Transverse colon (tissue), 4 donors: ENCODE measurements around the gene PHLDB2. TPM values are rescaled to one million over a fixed set of nuclear protein-coding genes. Genes with fewer than 3 reads are reported as not detected.
A peak's percentile ranks its signal among the peaks of the same experiment; 100 is the strongest.

Experiments
- DNase-seq: peaks from one replicate; pipeline ENCODE4 v3.0.0-alpha.2; 2019
- H3K27ac ChIP-seq, 4 donors: fragments of 200-600 bp; sonication (generic); 2 replicates each; pipeline ENCODE4 v1.5.1; 2016 to 2018; ENCODE audit warnings: inconsistent platforms in 4 of 4
- H3K27me3 ChIP-seq: fragments of 200-600 bp; sonication (generic); 2 replicates; pipeline ENCODE4 v1.5.1; 2017; ENCODE audit warnings: inconsistent platforms
- H3K36me3 ChIP-seq, 4 donors: fragments of 200-600 bp; sonication (generic); 2 replicates each; pipeline ENCODE4 v1.5.1; 2017 to 2019; ENCODE audit warnings: inconsistent platforms in 4 of 4
- H3K4me1 ChIP-seq, 4 donors: fragments of 200-600 bp; sonication (generic); 2 replicates each; pipeline ENCODE4 v1.5.1; 2017 to 2020; ENCODE audit warnings: inconsistent platforms in 4 of 4
- H3K4me3 ChIP-seq, 4 donors: fragments of 200-600 bp; sonication (generic); 1 replicate in 1 of 4; 2 replicates in 3 of 4; pipeline versions ENCODE4 v1.5.1 to v1.6.1; 2017 to 2019; ENCODE audit warnings: inconsistent platforms in 4 of 4
- H3K9me3 ChIP-seq, 2 donors: fragments of 200-600 bp; sonication (generic); 2 replicates each; pipeline ENCODE4 v1.5.1; 2017 to 2019; ENCODE audit warnings: inconsistent platforms in 2 of 2
- CTCF ChIP-seq, 5 experiments: fragments of 200-600 bp in 3 of 5; fragments of 450-650 bp in 2 of 5; sonication (generic) in 3 of 5; IDR thresholded peaks; 1 replicate in 2 of 5; 2 replicates in 3 of 5; pipeline ENCODE4 v1.5.1; 2016 to 2017; ENCODE audit warnings: antibody characterized with exemption in 5 of 5, inconsistent platforms in 3 of 5, mild to moderate bottlenecking in 2 of 5, moderate library complexity in 1 of 5
- EP300 ChIP-seq: sonication (generic); formaldehyde crosslinking; IDR thresholded peaks from one replicate; pipeline ENCODE4 v1.6.1; 2017; ENCODE audit warnings: antibody characterized with exemption, low read depth
- POLR2A ChIP-seq: fragments of 450-650 bp; IDR thresholded peaks from one replicate; pipeline ENCODE4 v1.6.1; 2016; ENCODE audit warnings: antibody characterized with exemption, mild to moderate bottlenecking, moderate library complexity
- POLR2AphosphoS5 ChIP-seq, 3 donors: sonication (generic); formaldehyde crosslinking; IDR thresholded peaks; one replicate each; pipeline ENCODE4 v1.6.1; 2016; ENCODE audit warnings: antibody characterized with exemption in 3 of 3
- WGBS, 2 donors: methylation state at CpG; one replicate each; pipeline ENCODE4 v1.1.5; 2018; ENCODE audit warnings: low coverage in 1 of 2; 5-methylcytosine and 5-hydroxymethylcytosine counted together
- in situ Hi-C, 4 donors: fragments of 200-750 bp; cut with MboI; loops; one replicate each; pipeline versions ENCODE4 v1.15.0 to v1.15.1; 2017; ENCODE audit warnings: low sequenced_read_pairs in 3 of 4, low pct_ligation_motif_present in 1 of 4, low pct_unique_long_range_greater_than_20kb in 1 of 4
- intact Hi-C: fragments of 100-400 bp; cut with DNase I; formaldehyde crosslinking; loops from one replicate; pipeline ENCODE4 v1.15.1; 2023; ENCODE audit warnings: low total_unique reads
- total RNA-seq, 4 donors: library from RNA; depleted of rRNA; stranded (reverse); fragments of >200 nt; gene quantifications; one replicate each; pipeline ENCODE4 v1.1.0, GENCODE V29; 2016

Gene PHLDB2
- total RNA-seq, 4 donors from 2014 or later = 20.3 to 43.8 (median 24.5) TPM

DNA sequence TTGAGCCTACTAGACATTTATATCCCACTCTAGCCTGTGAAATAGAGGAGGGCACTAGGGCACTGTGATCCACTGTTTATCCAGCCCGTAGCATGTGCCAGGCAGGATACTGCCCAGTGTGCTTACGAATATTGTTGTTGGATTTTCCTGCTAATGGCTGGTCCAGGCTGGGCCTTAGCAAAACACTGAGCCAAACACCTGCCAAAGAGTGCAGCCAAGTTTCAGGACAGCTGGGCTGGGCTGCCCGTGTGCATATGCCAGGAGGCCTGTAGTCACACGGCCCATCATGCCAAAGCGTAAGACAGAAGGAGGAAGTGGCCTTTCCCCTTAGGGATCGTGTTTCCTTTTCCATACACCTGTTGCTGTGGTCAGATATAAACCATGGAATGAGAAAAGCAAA, 65.2 kb downstream of the PHLDB2 start:
- Histone ChIP-seq H3K27ac (peak overlapping the region; percentile 37 to 46 (median 42)), H3K27me3 (no peaks in the 10 kb centered on the region), H3K4me3 (no peak overlapping the region), H3K36me3 (peaks cover 0 to 5% (median 0%) of the 10 kb centered on the region in 4 donors), H3K9me3 (no peaks in the 10 kb centered on the region), H3K4me1 (peaks cover 0 to 16% (median 2%) of the 10 kb centered on the region in 4 donors)
- intact Hi-C loops (no loop called here), in situ Hi-C loops (no loop called here)
- 30% methylated on average over 6 of the region's 6 CpGs; no CpG with 5 or more reads in 1 of the 2 donors for WGBS, 2 donors
- DNase-seq = peak; percentile 39
- TF ChIP-seq POLR2AphosphoS5 (IDR thresholded peaks at IDR 0.05) = peak; percentile 63 to 80 (median 71)
- TF ChIP-seq EP300 = no peak

GRCh38 chr3:111926266-111926676, 67.2 kb downstream of the PHLDB2 start:
- WGBS, 2 donors = 26 to 33% methylated on average over 1 to 3 of the region's 3 CpGs
- no peak overlapping the region for H3K27ac ChIP-seq
- H3K27me3 ChIP-seq = no peaks in the 10 kb centered on the region
- intact Hi-C loops (no loop called here), in situ Hi-C loops (no loop called here)
- TF ChIP-seq POLR2AphosphoS5 (IDR thresholded peaks at IDR 0.05) = no peak
- no peak for TF ChIP-seq EP300
- no peak for TF ChIP-seq POLR2A
- H3K9me3 ChIP-seq = no peaks in the 10 kb centered on the region
- H3K4me1 ChIP-seq = peaks cover 0 to 16% (median 2%) of the 10 kb centered on the region in 4 donors
- H3K36me3 ChIP-seq = no peaks in the 10 kb centered on the region
- H3K4me3 ChIP-seq = no peak overlapping the region
- no peak for DNase-seq

- intact Hi-C loops = no loop called here
- 38 to 78% methylated on average over 2 of the region's 2 CpGs for WGBS, 2 donors
These were observed 69.5 kb downstream of the PHLDB2 start for GRCh38 chr3:111928613-111929012.

GRCh38 chr3:111929484-111929883, 70.4 kb downstream of the PHLDB2 start:
- peaks cover 0 to 9% (median under 1%) of the 10 kb centered on the region in 4 donors for H3K4me1 ChIP-seq
- DNase-seq = no peak
- TF ChIP-seq CTCF (IDR thresholded peaks at IDR 0.05) = no peak
- no peak for TF ChIP-seq POLR2A
- no peak for TF ChIP-seq EP300
- no peak for TF ChIP-seq POLR2AphosphoS5 (IDR thresholded peaks at IDR 0.05)
- intact Hi-C loops = no loop called here
- peaks cover 0 to 3% (median 0%) of the 10 kb centered on the region in 4 donors for H3K36me3 ChIP-seq
- H3K27ac ChIP-seq = no peak overlapping the region
- H3K27me3 ChIP-seq = no peaks in the 10 kb centered on the region
- H3K4me3 ChIP-seq = no peak overlapping the region
- no peaks in the 10 kb centered on the region for H3K9me3 ChIP-seq
- in situ Hi-C loops = no loop called here
- 83 to 94% methylated on average over 2 of the region's 2 CpGs for WGBS, 2 donors

More at GRCh38 chr3:111928613-111929012, 69.5 kb downstream of the PHLDB2 start:
- no peak overlapping the region for H3K4me3 ChIP-seq
- peaks cover 0 to 15% (median 2%) of the 10 kb centered on the region in 4 donors for H3K4me1 ChIP-seq
- H3K9me3 ChIP-seq = no peaks in the 10 kb centered on the region
- TF ChIP-seq POLR2AphosphoS5 (IDR thresholded peaks at IDR 0.05) (no peak), CTCF (IDR thresholded peaks at IDR 0.05) (no peak), EP300 (no peak), POLR2A (no peak)
- H3K36me3 ChIP-seq = peaks cover 0 to 3% (median 0%) of the 10 kb centered on the region in 4 donors
- no peaks in the 10 kb centered on the region for H3K27me3 ChIP-seq
- no peak overlapping the region for H3K27ac ChIP-seq
- DNase-seq = no peak
- in situ Hi-C loops = no loop called here

DNA sequence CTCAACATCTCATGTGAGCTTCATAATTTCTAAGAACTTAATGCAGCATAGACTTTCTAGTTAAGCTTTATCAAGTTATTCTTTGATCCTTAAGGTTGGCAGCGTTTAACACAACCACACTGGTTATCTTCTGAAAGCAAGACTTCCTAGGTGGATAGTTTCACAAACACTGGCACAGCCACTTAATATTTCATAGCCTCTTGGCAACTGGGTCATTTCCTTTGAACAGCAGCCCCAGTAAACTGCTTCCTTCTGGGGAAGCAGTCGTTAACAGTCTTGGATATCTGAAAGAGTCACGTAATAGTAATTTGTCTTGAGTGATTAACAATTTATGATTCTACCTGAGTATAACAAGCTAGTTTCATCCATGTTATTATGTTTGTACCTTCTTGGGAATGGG, 73.9 kb downstream of the PHLDB2 start:
- peaks cover 0 to 16% (median 3%) of the 10 kb centered on the region in 4 donors for H3K4me1 ChIP-seq
- no peaks in the 10 kb centered on the region for H3K9me3 ChIP-seq
- TF ChIP-seq POLR2A = no peak
- TF ChIP-seq CTCF (IDR thresholded peaks at IDR 0.05) = no peak
- no peak for TF ChIP-seq EP300
- TF ChIP-seq POLR2AphosphoS5 (IDR thresholded peaks at IDR 0.05) = no peak
- no peak for DNase-seq
- WGBS, 2 donors = 67 to 80% methylated on average over 3 of the region's 3 CpGs
- H3K27ac ChIP-seq = no peak overlapping the region
- in situ Hi-C loops = no loop called here
- H3K27me3 ChIP-seq = no peaks in the 10 kb centered on the region
- peaks cover 0 to 3% (median 0%) of the 10 kb centered on the region in 4 donors for H3K36me3 ChIP-seq
- no peak overlapping the region for H3K4me3 ChIP-seq
- intact Hi-C loops = no loop called here
